Ecto neural progenitor cell (in vitro differentiated cells): ENCODE measurements around the gene FNBP1.
"Not testable (repeated sequence)": the region's sequence is repeated elsewhere in the genome, so short reads cannot be mapped to it uniquely, and the experiment has no call there.

ENCODE experiments used
- DNase-seq: peaks from one replicate; pipeline ENCODE4 v3.0.0-alpha.2; 2018; ENCODE audit warnings: low spot score

The FNBP1 gene

DNA sequence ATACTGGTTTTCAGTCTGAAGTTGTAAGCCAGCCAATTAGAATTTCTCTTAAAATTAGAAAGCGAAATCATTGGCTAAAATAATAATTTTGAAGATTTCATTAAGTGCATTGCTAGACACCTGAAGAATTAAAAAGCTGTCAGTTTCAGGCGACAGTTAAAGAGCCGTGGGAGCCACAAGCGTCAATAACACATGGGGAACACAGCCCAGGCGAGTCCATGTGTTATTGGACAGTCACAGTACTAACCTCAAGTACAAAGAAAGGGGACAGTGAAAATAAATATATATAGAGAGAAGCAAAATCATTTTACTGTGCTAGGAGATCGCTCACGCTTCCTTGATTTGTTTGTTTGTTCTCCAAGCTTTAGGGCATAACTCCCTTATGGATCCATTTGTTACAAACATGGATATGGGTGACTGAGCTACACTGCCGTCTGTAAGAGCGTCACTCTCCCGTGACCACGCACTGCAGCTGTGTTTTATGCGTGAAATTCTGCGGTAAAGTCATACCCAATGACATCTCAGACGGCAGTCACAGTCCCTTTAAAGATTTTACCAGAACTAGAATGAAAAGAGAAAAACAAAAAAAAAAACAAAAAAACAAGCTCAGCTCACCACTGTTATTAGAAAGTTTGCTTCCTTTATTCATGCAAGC is 124.6 kb downstream of the FNBP1 start:
- DNase-seq, result no peak

DNA sequence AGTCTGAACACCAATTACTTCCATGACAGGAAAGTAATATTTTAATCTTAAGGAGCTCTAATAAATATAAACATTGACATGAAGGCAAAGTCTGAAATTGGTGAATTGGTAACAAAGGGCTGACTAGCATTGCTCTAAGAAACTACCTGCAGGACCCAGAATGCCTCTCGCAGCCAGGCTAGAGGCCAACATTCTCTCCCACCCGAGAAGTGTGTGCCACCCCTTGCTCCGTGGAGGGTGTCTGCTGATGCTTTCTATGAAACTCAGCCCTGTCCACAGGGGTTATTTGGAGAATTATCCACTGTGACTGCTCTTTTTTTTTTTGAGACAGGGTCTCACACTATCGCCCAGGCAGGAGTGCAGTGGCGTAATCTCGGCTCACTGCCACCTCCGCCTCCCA is 126.3 kb downstream of the FNBP1 start:
- no peak for DNase-seq

DNA sequence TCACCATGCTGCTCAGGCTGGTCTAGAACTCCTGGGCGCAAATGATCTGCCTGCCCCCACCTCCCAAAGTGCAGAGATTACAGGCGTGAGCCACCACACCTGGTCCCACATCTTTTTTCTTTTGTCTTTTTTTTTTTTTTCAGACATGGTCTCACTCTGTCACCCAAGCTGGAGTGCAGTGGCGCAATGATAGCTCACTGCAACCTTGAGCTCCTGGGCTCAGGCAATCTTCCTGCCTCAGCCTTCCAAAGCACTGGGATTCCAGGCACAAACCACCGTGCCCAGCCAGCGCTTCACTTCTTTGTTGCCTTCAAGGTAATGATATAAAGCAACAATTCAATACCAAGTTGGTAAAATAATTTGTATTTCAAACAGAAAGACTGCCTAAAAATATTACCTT is 128.9 kb downstream of the FNBP1 start:
- DNase-seq, result no peak

DNA sequence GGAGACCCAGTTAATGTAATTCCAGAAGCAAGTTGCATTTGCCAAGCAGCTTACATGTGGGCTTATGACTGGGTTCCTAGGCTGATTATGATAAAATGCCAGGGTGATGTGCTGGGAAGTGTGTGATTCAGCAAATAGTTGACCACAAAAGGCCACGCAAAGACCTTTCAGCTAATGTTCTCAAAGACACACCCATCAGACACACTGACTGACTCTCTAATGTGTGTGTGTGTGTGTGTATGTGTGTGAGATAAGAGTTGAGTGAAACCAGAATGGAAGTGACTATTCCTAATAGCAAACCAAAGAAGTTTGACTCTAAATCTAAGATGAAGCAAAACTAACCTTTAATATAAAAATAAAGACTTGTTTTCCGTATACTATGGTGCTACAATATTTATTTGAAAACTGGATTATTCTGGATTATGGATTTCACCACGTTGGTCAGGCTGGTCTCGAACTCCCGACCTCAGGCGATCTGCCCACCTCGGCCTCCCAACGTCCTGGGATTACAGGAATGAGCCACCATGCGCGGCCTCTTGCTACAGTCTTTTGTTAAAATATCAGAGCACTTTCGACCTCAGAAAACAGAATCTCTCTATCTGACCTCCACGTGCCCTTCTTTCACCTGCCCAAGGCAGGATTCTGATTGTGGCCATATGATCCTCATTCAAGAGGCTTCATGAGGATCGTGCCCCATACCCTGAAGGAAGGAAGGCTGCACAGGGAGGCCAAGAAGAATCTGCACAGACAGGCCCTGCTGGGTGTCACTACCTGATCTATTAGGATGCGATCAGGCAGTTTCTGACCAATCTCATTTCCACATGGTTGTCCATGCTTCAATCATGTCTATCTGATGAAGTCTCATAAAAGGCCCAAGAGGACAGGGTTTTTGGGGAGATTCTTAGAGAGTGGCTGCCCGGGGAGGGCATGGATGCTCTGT is 132.1 kb downstream of the FNBP1 start:
- no peak for DNase-seq

DNA sequence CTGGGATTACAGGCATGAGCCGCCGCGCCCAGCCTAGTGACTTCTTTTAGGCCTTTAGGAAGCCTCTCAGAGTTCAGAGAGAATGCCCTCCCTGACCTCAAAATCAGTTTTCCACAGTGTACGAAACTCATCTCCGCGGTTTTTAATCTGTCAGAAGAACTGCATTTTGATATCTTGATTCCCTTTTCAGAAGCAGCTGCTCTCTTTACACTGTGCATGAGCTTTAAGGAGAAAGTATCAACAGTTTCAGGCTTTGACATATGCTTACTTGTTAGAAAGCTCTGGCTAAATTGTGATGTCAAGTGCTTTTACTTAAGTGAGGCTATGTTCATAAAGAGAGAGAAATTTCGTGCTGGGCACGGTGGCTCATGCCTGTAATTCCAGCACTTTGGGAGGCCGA is 133.1 kb downstream of the FNBP1 start:
- DNase-seq, result no peak

DNA sequence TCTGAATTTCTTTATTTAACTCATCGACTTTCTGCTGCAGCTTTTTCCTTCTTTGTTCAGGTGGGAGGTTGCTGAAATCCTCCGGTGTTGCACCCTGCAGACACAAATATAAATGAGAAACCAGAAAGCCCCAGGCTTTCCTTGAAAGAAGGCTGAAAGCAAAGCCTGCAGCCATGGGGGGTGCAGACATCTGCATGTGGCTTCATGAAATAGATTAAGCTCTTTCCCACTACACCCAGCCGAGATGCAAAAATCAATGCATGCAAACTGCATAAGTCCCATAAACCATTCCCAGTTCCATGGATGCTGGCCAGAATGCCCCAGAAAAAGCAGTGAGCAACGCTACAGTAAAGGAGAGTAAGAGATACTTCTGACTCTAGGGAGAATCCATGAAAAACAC is 134.1 kb downstream of the FNBP1 start:
- no peak for DNase-seq

DNA sequence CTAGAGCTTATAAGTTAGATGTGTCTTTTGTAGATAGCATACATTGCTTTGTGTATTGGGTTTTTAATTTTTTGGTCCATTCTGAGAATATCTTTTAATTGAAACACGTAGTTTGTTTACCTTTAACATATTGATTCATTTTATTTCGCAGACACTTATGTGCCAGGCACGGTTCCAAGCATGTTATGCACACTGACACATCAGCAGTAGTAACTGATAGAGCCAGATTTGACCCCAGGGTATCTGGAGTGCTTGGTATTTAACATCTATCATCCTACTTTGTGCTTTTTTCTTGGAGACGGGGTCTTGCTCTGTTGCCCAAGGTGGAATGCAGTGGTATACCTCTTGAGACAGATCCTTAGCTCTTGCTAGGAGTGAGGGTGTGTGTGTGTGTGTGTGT is 135.8 kb downstream of the FNBP1 start:
- DNase-seq, result no peak

DNA sequence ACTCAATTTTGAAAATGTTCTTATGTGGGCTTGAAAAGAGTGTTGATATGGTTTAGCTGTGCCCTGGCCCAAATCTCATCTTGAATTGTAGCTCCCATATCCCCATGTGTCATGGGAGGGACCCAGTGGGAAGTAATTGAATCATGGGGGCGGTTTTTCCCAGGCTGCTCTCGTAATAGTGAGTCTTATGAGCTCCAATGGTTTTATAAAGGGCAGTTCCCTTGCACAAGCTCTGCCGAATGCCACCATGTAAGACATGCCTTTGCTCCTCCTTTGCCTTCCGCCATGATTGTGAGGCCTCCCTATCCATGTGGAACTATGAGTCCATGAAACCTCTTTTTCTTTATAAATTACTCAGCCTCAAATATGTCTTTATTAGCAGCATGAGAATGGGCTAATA is 136.7 kb downstream of the FNBP1 start:
- DNase-seq, result no peak

DNA sequence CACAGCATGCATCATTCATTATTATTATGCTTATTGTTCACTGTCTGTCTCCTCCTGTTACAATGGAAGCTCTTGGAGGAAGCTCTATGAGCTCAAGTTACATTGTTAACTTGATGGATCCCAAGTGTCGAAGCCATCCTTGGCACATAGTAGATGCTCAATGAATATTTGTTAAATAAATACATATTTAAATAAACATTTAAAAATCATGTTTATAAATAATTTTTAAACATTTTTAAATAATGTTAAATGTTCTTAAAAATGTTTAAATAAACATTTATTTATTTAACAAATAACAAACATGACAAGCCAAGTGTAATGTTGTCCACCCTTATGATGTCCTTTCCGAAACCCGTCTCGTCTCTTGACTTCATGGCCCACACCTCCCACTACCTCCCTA is 138.3 kb downstream of the FNBP1 start:
- DNase-seq, result no peak

DNA sequence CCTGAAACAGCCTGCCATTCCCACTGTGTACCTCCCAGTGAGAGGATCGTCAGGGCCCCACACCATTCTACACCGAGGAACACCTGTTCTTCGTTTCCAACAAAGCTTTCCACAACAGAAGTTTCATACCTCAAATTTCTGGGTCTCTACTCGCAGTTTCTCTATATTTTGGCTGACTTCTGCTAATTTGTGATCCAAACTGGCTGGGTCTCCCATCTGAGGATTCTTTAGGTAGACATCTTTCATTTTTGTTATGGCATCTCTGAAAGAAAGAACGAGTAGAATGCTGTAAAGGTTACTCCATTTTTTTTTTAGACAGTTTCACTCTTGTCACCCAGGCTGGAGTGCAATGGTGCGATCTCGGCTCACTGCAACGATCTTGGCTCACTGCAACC is 140.3 kb downstream of the FNBP1 start:
- no peak for DNase-seq

DNA sequence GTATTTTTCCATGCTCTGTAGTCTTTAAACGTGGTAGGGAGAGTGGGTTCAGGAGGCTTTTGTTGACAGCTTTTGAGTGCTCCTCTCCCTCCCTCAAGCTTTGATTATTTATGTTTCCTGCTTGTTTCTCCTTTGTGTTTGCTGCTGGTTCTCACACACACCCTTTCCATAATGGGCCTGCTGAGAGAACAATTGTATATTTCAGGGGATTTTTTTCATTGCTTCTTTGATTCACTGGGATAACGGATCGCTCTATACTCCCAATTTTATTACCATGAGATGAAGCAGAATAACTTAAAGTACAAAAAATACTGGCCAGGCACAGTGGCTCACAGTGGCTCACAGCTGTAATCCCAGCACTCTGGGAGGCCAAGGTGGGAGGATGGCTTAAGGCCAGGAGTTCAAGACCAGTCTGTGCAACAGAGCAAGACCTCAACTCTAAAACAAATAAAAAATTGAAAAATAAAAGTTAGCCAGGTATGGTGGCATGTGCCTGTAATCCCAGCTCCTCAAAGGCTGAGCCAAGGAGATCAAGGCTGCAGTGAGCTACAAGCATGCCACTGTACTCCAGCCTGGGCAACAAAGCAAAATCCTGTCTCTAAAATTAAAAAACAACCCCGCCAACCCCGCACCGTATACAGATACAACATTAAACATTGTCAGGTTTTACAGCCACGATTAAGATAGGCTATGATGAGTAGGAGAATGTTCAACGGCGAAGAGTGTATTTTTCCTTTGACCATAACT is 140.8 kb downstream of the FNBP1 start:
- DNase-seq, result no peak

DNA sequence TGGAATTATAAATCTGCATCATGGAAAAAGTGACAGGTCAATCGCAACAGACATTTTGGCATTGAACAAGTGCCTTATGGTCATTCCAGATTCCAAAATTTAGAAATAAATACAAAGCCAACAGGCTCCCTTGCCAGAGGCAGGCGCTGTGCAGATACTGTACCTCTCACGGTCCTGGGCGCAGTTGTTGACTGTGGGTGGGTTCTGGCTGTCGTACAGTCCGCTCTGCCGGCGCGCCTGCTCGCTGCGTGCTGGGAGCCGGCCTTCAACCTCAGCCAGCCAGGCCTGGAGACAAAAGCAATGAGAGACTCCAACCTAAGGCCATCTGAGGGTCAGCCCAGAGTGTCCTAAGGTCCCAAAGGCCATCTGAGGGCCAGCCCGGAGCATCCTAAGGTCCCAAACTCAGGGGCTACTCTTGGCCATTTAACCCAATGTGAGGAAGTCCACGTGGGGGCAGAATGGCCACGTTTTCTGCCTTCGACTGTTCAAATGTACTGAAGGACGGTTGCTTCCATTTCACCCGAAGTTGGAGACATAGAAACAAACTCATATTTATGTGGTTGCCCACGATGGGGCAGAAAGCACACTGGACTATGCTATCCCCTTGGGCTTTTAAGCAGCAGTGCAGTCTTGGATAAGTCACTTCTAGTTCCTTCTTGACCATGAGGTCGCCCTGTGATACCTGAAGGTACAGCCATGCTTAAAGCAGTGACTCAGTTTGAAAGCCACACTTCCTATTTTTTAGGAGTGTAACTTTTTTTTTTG is 142.5 kb downstream of the FNBP1 start:
- no peak for DNase-seq

DNA sequence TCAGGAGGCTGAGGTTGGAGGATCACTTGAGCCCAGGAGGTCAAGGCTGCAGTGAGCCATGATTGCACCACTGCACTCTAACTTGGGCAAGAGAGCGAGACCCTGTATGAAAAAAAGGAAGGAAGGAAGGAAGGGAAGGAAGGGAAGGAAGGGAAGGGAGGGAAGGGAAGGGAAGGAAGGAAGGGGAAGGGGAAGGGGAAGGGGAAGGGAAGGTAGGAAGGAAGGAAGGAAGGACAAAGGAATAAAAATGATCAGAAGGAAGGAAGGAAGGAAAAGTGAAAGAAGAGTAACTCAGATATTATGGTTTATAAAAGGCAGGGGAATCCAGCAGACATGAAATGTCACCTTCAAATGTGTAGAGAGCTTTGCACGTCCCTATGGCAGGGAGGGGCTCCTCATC is 143.4 kb downstream of the FNBP1 start:
- DNase-seq, result no peak

DNA sequence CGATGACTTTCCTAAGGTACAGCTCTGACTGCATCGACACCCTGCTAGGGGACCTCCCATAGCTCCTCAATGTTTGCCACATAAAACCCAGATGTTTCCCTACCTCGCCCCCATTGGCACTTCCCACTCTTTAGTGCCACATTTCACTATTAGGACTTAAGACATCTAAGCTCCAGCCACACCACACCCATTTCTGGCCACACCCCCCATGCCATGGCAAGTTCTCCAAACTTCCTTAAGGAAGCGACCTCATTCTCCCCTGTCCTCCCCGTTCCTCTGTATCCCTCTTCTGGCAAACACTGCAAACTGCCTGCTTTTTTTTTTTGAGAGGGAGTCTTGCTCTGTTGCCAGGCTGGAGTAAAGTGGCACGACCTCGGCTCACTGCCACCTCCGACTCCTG is 144.8 kb downstream of the FNBP1 start:
- DNase-seq, result no peak

DNA sequence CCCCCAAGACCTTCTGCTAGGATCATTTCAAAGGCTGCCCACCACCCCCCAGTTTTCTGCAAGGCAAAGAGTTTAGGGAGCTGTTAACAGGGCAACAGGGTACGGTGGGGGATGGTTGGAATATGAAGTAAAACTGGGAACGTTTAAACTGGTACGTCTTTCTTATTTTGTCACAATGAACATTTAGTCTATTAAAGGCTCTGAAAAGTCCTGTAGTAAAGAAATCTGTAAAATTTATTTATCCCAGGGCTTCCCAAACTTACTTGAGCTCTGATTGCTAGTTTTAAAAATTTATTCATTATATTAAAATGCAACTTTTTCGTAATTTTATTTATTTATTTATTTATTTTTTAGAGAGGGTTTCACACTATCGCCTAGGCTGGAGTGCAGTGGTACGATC is 145.7 kb downstream of the FNBP1 start:
- DNase-seq, result no peak

DNA sequence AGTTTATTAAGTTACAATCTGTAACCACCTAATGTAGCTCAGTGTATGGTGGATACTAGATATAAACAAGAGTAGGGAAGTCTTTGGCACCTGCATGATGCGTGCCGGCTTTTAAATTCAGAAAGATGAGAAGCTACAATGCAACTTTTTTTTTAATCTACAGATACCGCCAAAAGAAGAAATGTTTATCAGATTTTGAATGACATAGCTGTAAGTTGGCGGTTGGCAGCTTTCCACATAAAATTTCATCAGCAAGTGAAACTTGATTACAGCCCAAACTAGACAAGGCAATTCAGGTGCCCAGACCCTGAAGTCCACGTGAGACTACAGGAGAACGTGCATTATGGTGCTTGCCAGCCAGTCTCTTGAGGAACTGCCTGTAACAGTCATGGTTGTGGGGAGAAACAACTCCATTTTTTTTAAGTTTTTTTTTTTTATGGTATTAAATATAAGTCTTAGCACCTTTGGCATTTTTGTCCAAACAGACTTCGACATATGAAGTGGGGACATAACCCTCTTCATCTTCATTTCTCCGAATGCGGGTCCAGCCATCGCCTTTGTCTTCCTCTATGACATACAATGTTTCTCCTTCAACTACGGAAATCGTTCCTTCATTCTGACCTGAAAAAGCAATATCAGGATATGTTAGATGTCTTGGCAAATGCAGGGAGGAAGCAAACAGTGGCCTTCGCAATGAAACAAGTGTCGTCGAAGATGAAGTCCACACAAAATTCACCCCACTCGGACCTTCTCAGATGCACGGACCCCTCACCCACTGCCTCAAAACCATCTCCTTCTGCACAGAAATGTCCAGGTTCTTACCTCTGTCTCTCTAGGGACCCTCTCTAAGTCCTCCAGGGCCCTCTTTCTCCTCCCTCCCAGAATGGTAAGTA is 147.4 kb downstream of the FNBP1 start:
- no peak for DNase-seq

DNA sequence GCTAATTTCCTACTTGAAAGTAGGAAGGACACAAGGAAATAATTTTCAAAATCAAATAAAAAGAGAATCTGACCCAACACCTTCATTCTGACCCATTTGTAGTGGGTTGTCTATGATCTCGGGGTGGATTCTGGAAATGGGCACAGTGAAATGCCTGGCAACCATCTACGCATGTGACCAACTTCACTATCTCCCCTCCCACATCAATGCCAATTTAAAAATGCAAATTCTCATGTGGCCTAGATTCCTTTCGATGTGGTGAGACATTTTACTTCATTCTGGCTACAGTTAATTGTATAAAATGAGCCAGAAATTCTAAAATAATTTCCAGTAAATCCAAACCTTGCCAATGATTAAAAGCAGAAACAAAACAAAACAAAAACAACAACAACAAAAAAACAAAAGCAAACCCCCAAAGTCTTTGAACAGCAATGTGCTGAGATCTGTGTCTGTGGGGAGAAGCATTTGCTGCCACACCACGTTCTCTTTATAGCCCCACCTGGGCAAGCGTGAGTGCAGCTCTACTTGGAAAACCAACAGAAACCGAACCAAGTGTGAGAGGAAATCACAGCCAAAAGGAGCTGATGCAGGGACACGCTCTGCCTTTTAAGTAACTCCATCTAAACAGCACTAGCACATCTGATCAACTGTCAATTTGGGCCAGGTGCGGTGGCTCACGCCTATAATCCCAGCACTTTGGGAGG is 148.7 kb downstream of the FNBP1 start:
- no peak for DNase-seq

DNA sequence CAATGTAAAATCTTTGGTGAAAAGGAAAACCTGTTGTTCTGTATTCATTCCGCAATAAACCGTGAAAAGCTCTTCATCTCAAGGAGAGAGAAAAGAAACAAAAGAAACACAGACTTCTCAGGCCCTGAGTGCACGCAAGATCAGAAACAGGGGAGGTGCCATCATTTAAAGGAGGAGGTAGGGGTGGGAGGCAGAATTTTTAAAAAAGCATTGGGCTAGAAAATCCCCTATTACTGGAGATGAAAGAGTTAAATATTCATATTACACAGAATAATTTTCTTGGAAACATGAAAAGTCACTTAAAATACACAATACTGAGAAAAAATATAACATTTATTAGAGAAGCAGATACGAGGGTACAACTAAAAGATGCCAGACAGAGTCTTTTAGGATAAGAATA is 151.4 kb downstream of the FNBP1 start:
- no peak for DNase-seq

DNA sequence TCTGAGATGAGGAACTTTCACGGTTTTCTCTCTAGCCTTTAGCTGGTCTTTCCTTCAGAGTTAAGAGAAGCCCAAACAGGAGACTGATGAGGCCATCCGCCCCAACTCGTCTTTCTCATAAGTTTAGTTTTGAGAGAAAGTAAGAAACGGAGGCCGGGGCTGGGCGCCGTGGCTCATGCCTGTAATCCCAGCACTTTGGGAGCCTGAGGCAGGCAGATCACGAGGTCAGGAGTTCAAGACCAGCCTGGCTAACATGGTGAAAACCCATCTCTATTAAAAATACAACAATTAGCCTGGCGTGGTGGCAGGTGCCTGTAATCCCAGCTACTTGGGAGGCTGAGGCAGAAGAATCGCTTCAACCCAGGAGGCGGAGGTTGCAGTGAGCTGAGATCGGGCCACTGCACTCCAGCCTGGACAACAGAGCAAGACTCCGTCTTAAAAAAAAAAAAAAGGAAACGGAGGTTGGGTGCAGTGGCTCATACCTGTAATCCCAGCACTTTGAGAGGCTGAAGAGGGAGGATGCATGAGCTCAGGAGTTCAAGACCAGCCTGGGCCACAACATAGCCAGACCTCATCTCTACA is 152.2 kb downstream of the FNBP1 start:
- not testable (repeated sequence) for DNase-seq
